Stimulated activated CD4-positive, alpha-beta T cell treated with anti-CD3 and anti-CD28 coated beads, Interleukin-1b, Interleukin-23, amount 100 ng/mL, for 4 hours (primary cell): Measurements from ENCODE around the gene KNSTRN.

Experiments
- DNase-seq, 2 donors: peaks; one replicate each; pipeline ENCODE4 v3.0.0-alpha.2; 2020; ENCODE audit warnings: low read depth in 2 of 2

The KNSTRN gene, protein sequence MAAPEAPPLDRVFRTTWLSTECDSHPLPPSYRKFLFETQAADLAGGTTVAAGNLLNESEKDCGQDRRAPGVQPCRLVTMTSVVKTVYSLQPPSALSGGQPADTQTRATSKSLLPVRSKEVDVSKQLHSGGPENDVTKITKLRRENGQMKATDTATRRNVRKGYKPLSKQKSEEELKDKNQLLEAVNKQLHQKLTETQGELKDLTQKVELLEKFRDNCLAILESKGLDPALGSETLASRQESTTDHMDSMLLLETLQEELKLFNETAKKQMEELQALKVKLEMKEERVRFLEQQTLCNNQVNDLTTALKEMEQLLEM

GRCh38 chr15:40382580-40383456 is at the start of gene KNSTRN:
TSS of gene KNSTRN (plus strand) at chr15:40382721. CDS start at chr15:40382836, 115 bp downstream.
- peak; percentile 87 to 92 for DNase-seq

DNA sequence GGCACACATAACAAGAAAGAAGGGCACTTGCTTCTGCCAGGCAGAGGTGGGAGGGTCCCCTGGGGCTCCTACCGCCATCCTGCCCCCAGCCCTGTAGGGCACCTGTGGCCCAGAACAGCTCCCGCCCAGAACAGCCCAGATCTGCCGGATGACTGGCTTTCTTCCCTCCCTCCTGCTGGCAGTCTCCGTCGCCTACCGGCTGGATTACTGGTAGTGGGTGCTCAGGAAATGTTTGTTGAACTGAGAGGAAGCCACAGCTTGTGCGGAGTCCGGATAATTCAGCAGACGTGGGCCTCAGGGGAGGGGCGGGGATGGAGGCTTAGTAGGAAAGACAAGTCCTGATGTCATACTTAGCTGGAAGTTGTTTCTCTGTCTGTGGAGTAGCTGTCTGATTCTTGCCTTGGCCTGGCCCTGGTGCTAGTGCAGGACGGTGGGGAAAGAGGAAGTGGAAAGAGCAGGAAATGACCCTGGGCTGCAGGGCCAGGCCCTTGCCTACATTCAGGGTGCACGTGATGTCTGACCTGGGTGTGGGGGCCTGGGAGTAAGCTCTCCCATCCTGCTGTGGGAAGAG is 48.5 kb upstream of the KNSTRN start:
- no peak for DNase-seq

DNA sequence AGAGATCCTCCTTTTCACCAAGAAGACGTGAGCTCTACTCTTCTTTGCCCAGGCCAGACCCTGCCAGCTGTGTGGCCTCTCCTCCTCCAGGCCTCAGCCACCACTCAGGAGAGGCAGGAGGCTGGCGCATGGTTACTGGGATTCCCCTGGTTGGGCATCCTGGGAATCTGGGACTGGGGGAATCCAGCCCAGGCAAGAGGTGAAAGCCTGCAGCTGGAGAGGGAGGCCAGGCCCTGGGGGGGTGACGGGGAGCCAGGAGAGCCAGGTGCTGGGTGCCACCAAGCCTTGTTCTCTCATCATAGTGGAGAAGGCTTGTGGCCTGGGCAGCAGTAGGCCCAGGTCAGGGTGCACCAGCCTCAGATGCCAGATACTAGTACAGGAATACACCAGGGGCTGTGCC is 48.0 kb upstream of the KNSTRN start:
- DNase-seq, result no peak

DNA sequence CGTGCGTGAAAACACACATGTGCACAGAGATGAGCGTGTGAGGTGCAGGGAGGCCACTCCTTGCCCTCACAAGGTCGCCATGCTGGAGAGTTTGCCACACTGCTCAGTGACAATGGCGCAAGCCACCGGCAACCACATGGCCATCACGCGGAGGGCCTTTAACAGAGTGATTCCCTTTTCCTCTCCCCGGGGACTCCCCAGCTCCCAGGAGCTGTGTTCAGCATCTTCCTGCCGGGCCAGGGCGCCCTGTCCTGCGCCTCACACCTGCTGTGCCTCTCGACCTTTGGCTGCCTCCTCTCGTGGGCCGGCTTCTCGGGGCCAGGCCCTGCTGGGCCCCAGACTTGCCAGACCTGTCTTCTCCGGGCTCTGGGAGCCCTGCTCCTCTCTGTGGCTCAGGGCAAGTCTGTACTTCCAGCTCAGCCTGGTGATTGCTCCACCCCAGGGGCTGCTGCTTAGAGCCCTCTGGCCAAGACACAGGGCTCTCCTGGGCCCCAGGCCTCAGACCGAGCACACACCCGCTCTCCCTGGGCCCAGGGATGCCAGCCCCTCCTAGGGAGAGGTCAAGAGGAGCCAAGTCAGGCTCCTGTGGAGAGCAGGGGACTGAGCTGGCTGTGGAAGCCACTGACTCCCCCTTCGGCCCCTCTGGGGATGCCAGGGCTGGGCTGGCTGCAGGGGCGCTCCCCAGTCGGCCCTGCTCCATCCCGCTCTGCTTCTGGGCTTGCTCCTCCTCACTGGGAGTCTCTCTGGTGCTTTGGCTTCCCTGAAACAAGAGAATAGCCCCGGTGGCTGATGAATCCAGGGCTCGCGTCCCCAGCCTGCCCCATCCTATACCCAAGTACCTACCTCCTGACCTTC is 47.4 kb upstream of the KNSTRN start:
- DNase-seq, result no peak

DNA sequence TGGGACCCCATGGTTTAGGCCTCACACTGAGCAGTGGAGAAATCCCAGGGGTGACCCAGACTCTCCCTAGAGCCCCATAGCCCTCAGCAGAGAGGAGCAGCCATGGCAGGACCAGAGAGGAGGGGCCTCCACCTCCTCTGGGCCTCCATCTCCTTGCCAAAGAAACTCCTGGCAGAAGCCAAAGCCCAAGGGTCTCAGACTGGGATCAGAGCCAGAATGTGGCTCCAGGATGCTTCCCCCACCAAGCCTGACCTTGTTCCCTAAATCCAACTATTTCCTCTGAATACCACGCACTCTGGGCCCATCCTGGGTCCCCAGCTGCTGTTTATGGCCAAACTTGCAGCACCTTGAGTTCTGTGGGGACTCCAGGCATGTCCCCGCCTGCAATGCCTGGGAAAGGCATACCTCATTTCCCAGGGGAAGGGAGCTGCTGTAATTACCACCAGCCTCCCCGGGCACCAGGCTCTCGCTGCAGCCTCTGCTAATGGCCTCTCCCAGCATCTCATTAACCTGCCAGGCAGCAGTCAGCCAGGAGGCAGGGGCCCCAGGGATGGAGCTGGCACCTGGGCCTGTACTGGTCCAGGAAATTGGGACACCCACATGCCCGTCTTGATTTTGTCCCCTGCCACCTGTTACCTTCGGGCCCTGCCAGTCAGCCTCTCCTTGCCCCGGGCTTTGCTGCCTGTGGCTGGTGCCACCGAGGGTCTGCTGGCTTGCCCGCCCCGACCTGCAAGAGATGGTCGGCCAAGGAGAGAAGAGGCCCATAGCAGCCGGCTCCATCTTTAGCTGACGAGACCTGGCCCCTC is 46.4 kb upstream of the KNSTRN start:
- no peak for DNase-seq

GRCh38 chr15:40336744-40337122 is 45.8 kb upstream of the KNSTRN start:
- DNase-seq, result no peak

DNA sequence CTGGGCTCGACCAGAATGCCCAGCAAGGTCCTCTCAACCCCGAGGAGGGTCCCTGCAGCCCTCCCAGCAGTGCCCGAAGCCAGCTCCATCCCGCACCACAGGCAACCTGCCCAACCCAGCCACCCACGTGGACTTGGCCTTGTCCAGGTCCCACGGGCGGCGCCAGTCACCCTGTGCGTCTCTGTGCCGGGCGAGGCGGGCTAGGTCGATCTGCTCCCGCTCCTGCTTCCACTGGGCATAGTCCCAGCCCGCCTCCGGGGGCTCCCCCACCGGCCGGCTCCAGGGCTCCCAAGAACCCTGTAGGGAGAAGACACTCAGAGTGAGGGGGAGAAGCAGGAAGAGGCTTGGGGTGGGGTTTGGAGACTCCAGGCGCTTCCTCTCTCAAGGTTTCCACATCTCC is 44.9 kb upstream of the KNSTRN start:
- no peak for DNase-seq

- DNase-seq, result peak; percentile 73 to 74
Measured at GRCh38 chr15:40338041-40338657, 44.4 kb upstream of the KNSTRN start.

GRCh38 chr15:40338921-40339620 is 43.5 kb upstream of the KNSTRN start:
- DNase-seq, result no peak

GRCh38 chr15:40339621-40339945 is 42.9 kb upstream of the KNSTRN start:
- no peak for DNase-seq

DNA sequence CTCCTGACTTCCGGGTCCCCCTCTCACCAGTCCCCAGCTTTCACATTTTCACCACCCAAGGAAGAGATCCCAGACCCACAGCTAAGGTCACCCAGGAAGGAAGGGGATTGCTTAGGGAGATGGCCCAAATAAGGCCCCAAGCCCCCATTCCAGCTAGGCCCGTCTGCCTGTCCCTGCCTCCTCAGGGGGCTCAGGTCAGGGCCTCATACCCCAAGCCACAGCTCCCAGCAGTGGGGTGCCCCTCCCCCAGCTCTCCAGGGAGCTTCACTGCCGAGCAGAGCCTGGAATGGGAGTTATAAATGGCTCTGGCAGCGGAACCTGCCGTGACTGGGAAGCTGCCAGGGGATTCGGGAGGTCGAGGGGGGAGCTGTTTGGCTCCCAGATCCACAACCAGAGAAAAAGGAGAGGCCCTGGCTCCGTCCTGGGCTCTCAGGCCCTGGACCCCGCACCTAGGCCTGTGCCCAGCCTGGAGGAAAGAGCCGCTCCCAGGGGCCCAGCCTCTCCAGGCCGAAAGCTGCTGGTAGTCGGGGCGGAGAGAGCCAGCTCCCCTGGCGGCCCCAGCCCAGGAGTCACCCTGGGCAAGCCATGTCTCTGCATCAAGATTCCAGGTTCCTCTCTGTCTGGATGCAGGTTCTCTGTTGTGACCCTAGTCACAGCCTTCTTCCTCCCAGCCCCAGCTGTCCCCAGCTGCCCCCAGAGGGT is 42.3 kb upstream of the KNSTRN start:
- DNase-seq, result no peak

DNA sequence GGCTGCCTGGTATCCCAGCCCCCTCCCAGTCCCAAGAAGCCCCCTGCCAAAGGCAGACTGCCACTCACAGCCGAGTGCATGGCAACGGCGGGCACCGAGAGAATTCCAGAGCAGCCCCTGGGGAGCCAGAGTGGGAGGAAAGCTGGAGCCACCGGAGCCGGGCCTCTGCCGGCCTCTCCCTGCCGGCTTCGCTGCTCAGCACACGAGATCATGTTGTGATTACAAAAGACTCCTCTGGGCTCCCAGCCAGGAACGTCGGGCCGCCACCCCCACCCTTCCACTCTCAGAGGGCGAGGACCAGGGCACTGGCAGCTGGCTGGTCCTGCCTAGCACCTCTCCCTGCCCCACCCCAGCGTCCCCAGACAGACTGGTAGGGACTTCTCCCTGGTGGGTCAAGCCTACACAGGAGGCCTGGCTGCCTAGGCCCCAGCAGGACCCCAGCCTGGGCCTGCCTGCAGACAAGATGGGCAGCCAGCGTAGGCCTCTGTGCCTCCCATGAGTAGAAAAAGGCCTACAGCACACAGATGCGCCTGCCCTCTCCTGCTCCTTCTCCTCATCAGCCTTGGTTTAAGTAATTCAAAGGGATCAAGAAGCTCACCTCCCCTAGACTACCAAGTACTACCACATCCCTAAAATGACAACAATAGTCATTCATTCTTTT is 41.7 kb upstream of the KNSTRN start, which contains the start of gene CCDC9B:
TSS of gene CCDC9B (minus strand) at position 200 of the 661 bp plus-strand sequence. CDS start at position 80, 120 bp downstream.
- DNase-seq, result no peak

DNA sequence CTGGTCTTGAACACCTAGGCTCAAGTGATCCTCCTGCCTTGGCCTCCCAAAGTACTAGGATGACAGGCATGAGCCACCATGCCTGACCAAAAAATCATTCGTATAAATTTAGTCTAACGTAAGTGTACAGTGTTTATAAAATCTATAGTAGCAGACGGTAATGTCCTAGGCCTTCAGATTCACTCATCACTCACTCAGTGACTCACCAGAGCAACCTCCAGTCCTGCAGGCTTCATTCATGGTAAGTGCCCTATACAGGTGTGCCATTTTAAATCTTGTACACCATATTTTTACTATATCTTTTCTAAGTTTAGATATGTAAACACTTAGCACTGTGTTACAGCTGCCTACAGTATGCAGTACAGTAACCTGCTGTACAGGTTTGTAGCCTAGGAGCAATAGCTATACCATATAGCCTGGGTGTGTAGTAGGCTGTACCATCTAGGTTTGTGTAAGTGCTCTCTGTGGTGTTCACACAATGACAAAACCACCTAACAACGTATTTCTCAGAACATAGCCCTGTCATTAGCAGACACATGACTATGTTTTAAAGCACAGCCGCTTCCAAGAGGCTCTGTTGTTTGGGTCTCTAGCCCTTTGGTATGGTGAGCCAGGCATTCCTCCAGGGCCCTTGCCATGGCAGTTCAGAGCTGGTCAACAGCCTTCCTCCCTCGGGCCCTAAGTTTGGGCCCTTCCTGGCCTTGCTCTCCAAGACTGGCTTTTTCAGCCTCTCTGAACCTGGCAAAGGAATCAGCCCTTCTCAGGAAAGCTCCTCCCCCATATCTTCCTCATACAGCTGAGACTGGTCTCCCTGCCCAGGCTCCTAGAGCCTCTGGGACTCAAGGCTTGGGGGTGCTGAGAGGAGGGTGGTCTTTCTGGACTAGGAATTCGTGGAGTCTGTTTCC is 39.9 kb upstream of the KNSTRN start:
- no peak for DNase-seq

DNA sequence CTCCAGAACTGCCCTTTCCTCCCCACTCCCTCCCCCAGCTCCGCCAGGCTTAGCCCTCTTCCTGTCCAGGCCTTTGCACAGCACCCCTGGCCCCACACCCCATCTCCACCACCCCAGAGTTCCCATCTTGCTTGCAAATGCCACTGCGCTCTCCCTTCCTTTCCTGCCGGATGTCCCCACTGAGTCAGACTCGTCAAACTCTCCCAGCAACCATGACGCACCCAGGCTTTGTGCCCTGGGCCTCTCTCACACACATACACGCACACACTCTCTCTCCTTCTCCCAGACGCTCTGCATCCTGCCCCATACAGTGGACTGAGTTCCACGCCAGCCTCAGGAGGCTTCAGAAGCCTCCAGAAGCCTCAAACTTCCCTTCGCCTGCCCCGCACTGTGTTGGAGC is 39.0 kb upstream of the KNSTRN start:
- no peak for DNase-seq

DNA sequence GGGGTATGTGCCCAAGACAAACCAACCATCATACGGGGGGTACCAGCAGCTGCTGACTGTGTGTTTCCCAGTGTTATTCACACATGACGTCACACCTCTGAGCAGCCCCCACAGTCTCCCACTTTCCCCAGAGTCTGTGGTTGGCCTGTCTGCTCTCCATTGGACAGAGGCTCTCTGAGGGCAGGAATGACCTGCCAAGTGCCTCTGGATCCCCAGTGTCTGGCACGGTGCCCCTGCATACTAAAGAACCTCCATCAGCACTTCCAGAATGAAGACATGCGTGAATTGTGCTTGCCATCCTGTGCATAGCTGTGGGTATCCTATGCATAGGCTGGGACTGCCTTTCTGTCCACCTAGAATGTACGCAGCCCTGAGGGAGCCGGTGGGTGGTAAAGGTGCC is 38.3 kb upstream of the KNSTRN start:
- DNase-seq, result no peak

GRCh38 chr15:40344631-40345120 is 37.8 kb upstream of the KNSTRN start:
- DNase-seq, result peak; percentile 55 to 61

DNA sequence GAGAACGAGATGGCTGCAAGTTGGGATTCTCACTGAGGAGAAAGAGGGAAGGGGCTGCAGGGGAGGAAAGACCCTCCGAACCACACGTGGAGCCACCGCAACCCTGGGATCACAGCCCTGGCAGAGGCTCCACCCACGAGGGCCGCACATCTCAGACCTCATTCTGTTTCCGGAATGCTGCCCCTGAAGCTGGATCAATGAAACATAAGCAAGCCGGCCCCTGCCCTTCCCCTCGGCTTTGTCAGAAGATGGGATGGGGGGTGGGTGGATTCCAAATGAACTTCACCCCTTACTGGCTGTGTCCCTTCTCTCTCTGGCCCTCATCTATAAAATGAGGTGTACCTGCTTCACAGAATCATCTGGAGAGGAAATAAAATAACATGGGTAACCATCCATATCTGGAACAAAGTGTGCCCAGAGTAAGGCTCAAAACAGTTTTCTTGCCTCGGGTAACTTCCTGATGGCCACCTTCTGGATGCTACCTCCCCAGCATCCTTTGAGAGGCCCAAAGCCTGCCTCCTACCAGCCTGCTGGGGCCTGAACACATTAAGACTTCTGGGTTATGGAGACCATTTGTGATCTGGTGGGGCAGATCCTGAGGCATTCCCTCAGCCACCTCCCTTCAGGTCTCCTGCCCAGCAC is 37.2 kb upstream of the KNSTRN start:
- no peak for DNase-seq
